Adrenal gland (tissue), 5 donors: Measurements from ENCODE around the gene FHIT.

ENCODE experiments used
- POLR2A ChIP-seq, 2 donors: fragments of 450-650 bp; IDR thresholded peaks; one replicate each; pipeline ENCODE4 v1.6.1; 2017; ENCODE audit warnings: antibody characterized with exemption in 2 of 2, mild to moderate bottlenecking in 2 of 2, moderate library complexity in 1 of 2
- TF ChIP-seq, protein P1 (sequence below), 6 experiments: fragments of 450-650 bp in 4 of 6; fragments of 200-600 bp in 2 of 6; sonication (generic) in 1 of 6; IDR thresholded peaks; 1 replicate in 5 of 6; 2 replicates in 1 of 6; pipeline versions ENCODE4 v1.5.1 to v1.8.0; 2016 to 2021; ENCODE audit warnings: antibody characterized with exemption in 6 of 6, mild to moderate bottlenecking in 2 of 6, moderate library complexity in 1 of 6
- donor health status: DM: no; HTN: no; CAD: no.

DNA sequence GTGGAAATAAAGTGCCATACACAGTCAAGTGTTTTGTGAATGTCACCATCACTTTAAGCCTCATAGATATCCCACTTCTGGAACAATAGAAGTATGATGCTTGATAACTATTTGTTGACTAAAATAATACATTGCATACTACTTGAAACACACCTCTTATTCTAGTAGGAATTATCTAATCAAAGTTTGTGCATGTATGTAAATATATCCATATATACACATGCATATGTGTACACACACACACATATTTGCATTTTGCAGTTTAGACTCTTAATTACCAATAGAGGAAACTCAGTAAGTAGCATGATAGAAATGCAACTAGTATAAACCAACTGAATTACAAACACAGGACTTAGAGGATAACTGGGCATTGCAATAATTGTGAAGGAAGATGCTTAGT is 1084.1 kb downstream of the FHIT start:
- TF ChIP-seq, protein P1, sequence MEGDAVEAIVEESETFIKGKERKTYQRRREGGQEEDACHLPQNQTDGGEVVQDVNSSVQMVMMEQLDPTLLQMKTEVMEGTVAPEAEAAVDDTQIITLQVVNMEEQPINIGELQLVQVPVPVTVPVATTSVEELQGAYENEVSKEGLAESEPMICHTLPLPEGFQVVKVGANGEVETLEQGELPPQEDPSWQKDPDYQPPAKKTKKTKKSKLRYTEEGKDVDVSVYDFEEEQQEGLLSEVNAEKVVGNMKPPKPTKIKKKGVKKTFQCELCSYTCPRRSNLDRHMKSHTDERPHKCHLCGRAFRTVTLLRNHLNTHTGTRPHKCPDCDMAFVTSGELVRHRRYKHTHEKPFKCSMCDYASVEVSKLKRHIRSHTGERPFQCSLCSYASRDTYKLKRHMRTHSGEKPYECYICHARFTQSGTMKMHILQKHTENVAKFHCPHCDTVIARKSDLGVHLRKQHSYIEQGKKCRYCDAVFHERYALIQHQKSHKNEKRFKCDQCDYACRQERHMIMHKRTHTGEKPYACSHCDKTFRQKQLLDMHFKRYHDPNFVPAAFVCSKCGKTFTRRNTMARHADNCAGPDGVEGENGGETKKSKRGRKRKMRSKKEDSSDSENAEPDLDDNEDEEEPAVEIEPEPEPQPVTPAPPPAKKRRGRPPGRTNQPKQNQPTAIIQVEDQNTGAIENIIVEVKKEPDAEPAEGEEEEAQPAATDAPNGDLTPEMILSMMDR (IDR thresholded peaks at IDR 0.05) = no peak
- no peak for TF ChIP-seq POLR2A (IDR thresholded peaks at IDR 0.05)
